Duodenal mucosa (tissue), 2 donors: Measurements from ENCODE around the gene TEX264.
"Not testable (repeated sequence)": the region's sequence is repeated elsewhere in the genome, so short reads cannot be mapped to it uniquely, and the experiment has no call there.

Experiments
- H3K27ac ChIP-seq: one replicate; pipeline ENCODE4 v1.7.0; 2013; ENCODE audit warnings: low read depth, low read length
- H3K27me3 ChIP-seq, 2 donors: one replicate each; pipeline ENCODE4 v1.7.0; 2013; ENCODE audit warnings: low read length in 2 of 2, control low read depth in 1 of 2; ENCODE audit not compliant: insufficient read depth in 2 of 2, control insufficient read depth in 1 of 2
- H3K36me3 ChIP-seq, 2 donors: one replicate each; pipeline ENCODE4 v1.7.0; 2013; ENCODE audit warnings: low read length in 2 of 2, control low read depth in 1 of 2; ENCODE audit not compliant: insufficient read depth in 2 of 2, control insufficient read depth in 1 of 2
- H3K4me1 ChIP-seq, 2 donors: one replicate each; pipeline ENCODE4 v1.7.0; 2013; ENCODE audit warnings: low read length in 2 of 2, control low read depth in 1 of 2; ENCODE audit not compliant: insufficient read depth in 2 of 2, control insufficient read depth in 1 of 2
- H3K4me3 ChIP-seq, 2 donors: one replicate each; pipeline ENCODE4 v1.7.0; 2013; ENCODE audit warnings: low read length in 2 of 2, low read depth in 1 of 2
- H3K9ac ChIP-seq, 2 donors: one replicate each; pipeline ENCODE4 v1.7.0; 2013; ENCODE audit warnings: low read length in 2 of 2, low read depth in 1 of 2
- H3K9me3 ChIP-seq, 2 donors: one replicate each; pipeline ENCODE4 v1.7.0; 2013; ENCODE audit warnings: low read length in 2 of 2, control low read depth in 1 of 2; ENCODE audit not compliant: control insufficient read depth in 1 of 2

Gene TEX264

DNA sequence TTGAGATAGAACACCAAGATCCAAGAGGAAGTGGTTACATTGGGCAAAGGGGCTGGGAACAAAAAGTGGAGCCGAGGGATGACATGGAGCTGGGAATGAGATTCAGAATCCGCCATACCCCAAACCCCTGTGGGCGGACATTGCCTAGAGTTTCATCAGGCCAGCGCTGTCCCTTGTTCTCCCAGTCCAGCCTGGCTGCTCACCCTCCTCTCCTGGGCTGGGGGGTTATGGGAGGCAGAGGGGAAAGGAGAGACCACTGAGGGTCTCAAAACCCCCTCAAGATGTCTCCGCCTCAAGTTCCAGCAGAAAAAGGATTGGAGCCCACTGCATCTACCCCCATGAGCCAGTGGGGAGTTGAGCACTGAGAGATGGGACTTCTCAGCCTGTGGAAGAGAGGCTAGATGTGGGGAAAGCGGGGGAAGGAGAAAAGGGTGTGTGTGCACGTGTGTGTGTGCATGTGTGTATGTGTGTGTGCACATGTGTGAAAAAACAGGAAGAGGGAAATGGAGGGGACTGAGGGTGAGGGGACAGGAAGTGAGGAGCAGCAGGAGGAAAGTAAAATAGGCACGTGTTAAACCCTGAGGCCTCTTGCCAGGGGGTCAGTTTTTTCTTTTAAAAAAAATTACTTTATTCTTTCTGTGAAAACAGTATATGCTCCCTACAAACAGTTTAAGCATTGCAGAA lies 50.2 kb downstream of the TEX264 start:
- H3K9me3 ChIP-seq: no peaks in the 10 kb centered on the region
- H3K27ac ChIP-seq: no peak overlapping the region
- H3K27me3 ChIP-seq: no peaks in the 10 kb centered on the region
- peaks cover 0 to 5% of the 10 kb centered on the region in 2 donors for H3K4me1 ChIP-seq
- no peak overlapping the region for H3K4me3 ChIP-seq
- H3K36me3 ChIP-seq: no peaks in the 10 kb centered on the region
- no peak overlapping the region for H3K9ac ChIP-seq

DNA sequence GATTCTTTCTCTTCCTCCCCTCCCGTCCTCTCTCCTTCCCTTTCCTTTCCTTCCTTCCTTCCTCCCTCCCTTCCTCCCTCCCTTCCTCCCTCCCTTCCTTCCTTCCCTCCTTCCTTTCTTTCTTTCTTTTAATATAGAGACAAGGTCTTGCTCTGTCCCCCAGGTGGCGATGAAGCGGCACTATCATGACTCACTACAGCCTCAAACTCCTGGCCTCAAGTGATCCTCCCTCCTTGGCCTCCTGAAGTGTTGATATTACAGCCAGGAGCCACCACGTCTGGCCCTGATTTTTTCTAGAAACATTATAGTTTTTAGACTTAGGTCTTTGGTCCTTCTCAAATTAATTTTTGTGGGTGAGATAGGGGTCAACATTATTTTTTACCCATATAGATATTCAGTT lies 51.3 kb downstream of the TEX264 start:
- peaks cover 0 to 5% of the 10 kb centered on the region in 2 donors for H3K4me1 ChIP-seq
- no peak overlapping the region for H3K4me3 ChIP-seq
- no peaks in the 10 kb centered on the region for H3K36me3 ChIP-seq
- no peak overlapping the region for H3K9ac ChIP-seq
- H3K27me3 ChIP-seq: no peaks in the 10 kb centered on the region
- H3K9me3 ChIP-seq: no peaks in the 10 kb centered on the region
- H3K27ac ChIP-seq: no peak overlapping the region

DNA sequence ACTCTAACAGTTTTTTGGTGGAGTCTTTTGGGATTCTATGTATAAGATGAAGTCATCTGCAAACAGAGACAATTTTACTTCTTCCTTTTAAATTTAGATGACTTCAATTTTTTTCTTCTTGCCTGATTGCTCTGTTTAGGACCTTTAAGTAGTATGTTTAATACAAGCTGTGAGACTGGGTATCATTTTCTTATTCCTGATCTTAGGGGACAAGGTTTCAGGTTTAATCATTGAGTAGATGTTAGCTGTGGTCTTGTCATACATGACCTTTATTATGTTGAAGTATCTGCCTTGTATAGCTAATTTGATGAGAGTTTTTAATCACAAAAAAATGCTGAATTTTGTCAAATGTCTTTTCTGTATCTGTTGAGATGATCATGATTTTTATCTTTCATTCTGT lies 56.4 kb downstream of the TEX264 start:
- no peaks in the 10 kb centered on the region for H3K9me3 ChIP-seq
- no peak overlapping the region for H3K27ac ChIP-seq
- no peaks in the 10 kb centered on the region for H3K36me3 ChIP-seq
- no peaks in the 10 kb centered on the region for H3K27me3 ChIP-seq
- H3K4me1 ChIP-seq: no peaks in the 10 kb centered on the region
- H3K4me3 ChIP-seq: no peak overlapping the region
- H3K9ac ChIP-seq: no peak overlapping the region

DNA sequence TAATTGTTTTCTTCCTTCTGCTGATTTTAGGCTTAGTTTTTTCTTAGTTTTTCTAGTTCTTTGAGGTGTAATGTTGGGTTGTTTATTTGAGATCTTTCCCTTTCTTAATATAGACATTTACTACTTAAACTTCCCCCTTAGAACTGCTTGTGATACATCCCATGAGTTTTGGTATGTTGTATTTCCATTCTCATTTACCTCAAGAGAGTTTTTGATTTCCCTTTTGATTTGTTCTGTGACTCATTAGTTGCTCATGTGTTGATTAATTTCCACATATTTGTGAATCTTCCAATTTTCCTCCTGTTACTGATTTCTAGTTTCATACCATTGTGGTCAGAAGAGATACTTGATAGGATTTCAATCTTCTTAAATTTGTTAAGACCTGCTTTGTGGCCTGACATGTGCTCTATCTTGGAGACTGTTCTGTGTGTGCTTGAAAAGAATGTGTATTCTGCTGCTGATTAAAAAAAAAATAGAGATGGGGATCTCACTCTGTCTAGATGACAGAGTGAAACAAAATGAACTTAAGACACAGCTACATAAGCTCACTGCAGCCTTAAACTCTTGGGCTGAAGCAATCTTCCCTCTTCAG lies 58.1 kb downstream of the TEX264 start:
- no peak overlapping the region for H3K4me3 ChIP-seq
- no peaks in the 10 kb centered on the region for H3K9me3 ChIP-seq
- H3K27ac ChIP-seq: no peak overlapping the region
- H3K27me3 ChIP-seq: no peaks in the 10 kb centered on the region
- H3K9ac ChIP-seq: no peak overlapping the region
- H3K4me1 ChIP-seq: no peaks in the 10 kb centered on the region
- H3K36me3 ChIP-seq: no peaks in the 10 kb centered on the region

DNA sequence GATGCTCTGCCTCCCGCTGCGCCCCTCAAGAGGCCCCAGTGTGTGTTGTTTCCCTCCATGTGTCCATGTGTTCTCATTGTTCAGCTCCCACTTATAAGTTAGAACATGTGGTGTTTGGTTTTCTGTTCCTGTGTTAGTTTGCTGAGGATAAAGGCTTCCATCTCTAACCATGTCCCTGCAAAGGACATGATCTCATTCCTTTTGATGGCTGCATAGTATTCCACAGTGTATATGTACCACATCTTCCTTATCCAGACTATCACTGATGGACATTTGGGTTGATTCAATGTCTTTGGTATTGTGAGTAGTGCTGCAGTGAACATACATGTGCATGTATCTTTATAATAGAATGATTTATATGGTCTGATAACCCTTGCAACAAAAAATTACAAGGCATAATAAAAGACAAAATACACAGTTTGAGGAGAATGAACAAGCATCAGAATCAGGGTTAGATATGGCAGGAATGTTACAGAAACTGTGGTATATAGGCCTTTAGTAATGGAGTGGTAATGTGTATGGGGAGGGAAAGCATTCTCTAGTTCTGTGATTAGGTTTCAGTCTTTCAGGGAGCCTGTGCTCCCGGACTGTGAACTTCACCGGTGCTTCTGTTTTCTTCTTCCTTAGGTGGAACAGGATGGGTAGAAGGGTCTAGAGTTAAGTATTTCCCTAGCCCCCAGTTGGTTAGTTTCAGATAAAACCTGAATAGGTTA lies 63.0 kb downstream of the TEX264 start:
- H3K27me3 ChIP-seq: peaks cover 0 to 3% of the 10 kb centered on the region in 2 donors
- no peaks in the 10 kb centered on the region for H3K4me1 ChIP-seq
- H3K9me3 ChIP-seq: no peaks in the 10 kb centered on the region
- H3K4me3 ChIP-seq: no peak overlapping the region
- no peak overlapping the region for H3K27ac ChIP-seq
- no peak overlapping the region for H3K9ac ChIP-seq
- no peaks in the 10 kb centered on the region for H3K36me3 ChIP-seq

DNA sequence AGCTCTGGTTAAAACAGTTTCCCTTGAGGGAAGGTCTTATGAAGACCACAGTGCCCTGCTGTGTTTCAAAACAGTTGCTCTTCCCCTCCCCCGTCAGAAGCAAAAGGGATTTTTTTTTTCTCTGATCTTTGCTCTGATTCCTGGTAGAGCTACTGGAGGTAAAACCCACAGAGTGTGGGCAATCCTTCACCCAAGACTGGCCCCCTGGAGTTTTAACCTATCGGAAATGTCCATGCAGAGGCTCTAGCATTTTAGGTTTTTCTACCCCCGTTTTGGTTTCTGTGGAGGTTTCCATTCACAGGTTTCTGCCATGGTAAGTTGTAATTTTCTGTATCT lies 63.5 kb downstream of the TEX264 start:
- Histone ChIP-seq H3K36me3 (no peaks in the 10 kb centered on the region), H3K27me3 (peaks cover 0 to 3% of the 10 kb centered on the region in 2 donors), H3K9me3 (no peaks in the 10 kb centered on the region), H3K4me1 (no peaks in the 10 kb centered on the region), H3K27ac (no peak overlapping the region), H3K9ac (no peak overlapping the region), H3K4me3 (no peak overlapping the region)

DNA sequence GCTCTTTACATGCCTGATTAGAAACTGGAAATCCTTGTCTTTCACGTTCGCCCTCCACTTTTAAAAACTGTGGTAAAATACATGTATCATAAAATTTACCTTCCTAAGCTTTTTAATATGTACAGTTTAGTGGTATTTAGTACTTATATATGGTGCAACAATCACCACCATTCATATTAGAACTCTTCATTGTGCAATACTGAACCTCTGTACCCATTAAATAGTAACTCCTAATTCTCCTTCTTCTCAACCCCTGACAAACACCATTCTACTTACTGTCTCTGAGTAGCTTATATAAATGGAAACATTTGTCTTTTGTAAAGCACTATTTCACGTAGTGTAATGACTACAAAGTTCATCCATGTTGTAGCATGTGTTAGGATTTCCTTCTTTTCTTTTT lies 64.0 kb downstream of the TEX264 start:
- Histone ChIP-seq H3K4me3 (no peak overlapping the region), H3K9me3 (no peaks in the 10 kb centered on the region), H3K27ac (no peak overlapping the region), H3K36me3 (no peaks in the 10 kb centered on the region), H3K4me1 (no peaks in the 10 kb centered on the region), H3K27me3 (peaks cover 0 to 3% of the 10 kb centered on the region in 2 donors), H3K9ac (no peak overlapping the region)

DNA sequence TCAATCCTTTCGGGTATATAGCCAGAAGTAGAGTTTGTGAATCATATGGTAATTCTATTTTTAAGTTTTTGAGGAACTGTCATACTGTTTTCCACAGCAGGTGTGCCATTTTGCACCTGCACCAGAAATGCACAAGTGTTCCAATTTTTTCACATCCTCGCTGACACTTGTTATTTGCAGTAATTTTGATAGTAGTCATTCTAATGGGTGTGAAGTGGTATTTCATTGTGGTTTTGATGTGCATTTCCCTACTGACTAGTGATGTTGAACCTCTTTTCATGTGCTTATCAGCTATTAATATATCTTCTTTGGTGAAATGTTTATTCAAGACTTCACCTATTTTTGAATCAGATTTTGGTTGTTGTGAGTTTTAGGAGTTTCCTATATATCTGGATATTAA lies 64.9 kb downstream of the TEX264 start:
- Histone ChIP-seq H3K9me3 (no peaks in the 10 kb centered on the region), H3K36me3 (no peaks in the 10 kb centered on the region), H3K27me3 (peaks cover 0 to 3% of the 10 kb centered on the region in 2 donors), H3K9ac (no peak overlapping the region), H3K27ac (no peak overlapping the region), H3K4me1 (no peaks in the 10 kb centered on the region), H3K4me3 (no peak overlapping the region)

DNA sequence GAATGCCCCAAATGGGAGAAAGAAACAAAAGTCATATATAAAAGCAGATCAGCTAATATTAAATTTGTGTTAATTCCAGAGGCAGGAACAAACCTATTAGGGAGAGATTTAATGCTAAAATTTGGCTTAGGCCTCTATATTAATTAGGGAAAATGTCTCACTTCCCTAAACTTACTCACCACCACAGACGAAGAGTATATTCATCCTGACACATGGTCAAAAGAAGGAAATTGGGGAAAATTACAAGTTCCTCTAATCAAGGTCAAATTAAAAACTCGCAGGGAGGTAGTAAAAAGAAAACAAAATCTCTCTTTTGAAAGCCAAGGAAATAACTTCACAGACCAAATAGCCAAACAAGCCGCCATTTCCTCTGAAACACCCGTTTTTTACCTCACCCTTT lies 68.1 kb downstream of the TEX264 start:
- no peaks in the 10 kb centered on the region for H3K4me1 ChIP-seq
- H3K27me3 ChIP-seq: peaks cover 0 to 3% of the 10 kb centered on the region in 2 donors
- no peaks in the 10 kb centered on the region for H3K9me3 ChIP-seq
- no peak overlapping the region for H3K9ac ChIP-seq
- H3K4me3 ChIP-seq: no peak overlapping the region
- H3K27ac ChIP-seq: no peak overlapping the region
- H3K36me3 ChIP-seq: no peaks in the 10 kb centered on the region

DNA sequence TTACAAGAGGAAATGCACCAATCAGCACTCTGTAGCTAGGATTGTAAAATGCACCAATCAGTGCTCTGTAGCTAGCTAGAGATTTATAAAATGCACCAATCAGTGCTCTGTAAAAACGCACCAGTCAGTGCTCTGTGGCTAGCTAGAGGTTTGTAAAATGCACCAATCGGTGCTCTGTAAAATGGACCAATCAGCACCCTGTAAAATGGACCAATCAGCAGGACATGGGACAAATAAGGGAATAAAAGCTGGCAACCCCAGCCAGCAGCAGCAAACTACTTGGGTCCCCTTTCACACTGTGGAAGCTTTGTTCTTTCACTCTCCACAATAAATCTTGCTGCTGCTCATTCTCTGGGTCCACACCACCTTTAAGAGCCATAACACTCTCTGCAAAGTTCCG lies 71.3 kb downstream of the TEX264 start:
- not testable (repeated sequence) for H3K27me3 ChIP-seq, H3K9me3 ChIP-seq, H3K36me3 ChIP-seq, H3K4me3 ChIP-seq, H3K27ac ChIP-seq, H3K4me1 ChIP-seq, H3K9ac ChIP-seq
